H1 (cell line): ENCODE results near the gene SPHKAP. TPM values are rescaled to one million over a fixed set of nuclear protein-coding genes. Genes with fewer than 3 reads are reported as not detected.
A peak's percentile ranks its signal among the peaks of the same experiment; 100 is the strongest.

ENCODE experiments used
- CTCF ChIA-PET: fragments of 300-600 bp; sonication (Branson Sonifier 250); formaldehyde crosslinking; loops from one replicate; lab custom pipeline; 2021; ENCODE audit not compliant: partially characterized antibody; lab: Charles Lee
- POLR2A ChIA-PET: fragments of 300-600 bp; sonication (Branson Sonifier 250); formaldehyde crosslinking; loops from one replicate; lab custom pipeline; 2021; ENCODE audit warnings: inconsistent platforms; ENCODE audit not compliant: partially characterized antibody; lab: Charles Lee
- DNase-seq, 2 experiments: peaks; one replicate each; pipeline versions ENCODE4 v3.0.0 to v3.0.0-alpha.2; 2010 to 2022; ENCODE audit warnings: low spot score in 2 of 2, low read depth in 1 of 2, mixed read lengths in 1 of 2
- FAIRE-seq: peaks from 2 replicates; lab custom pipeline; 2011; peaks lifted over from hg19 to GRCh38; lab: Jason Lieb, UNC
- H2AFZ ChIP-seq: 2 replicates; pipeline ENCODE4 v1.8.1; 2012; ENCODE audit warnings: low read length, inconsistent platforms
- H2AK5ac ChIP-seq: 2 replicates; pipeline ENCODE4 v1.6.1; 2013; ENCODE audit warnings: low read depth, low read length
- H2BK120ac ChIP-seq: replicated peaks from 2 replicates; pipeline ENCODE3; 2013; ENCODE audit warnings: low read depth, low read length, inconsistent platforms
- H2BK12ac ChIP-seq: 2 replicates; pipeline ENCODE4 v1.6.1; 2013; ENCODE audit warnings: low read depth, low read length
- H2BK15ac ChIP-seq: 2 replicates; pipeline ENCODE4 v1.6.1; 2013; ENCODE audit warnings: low read length
- H2BK20ac ChIP-seq: 2 replicates; pipeline ENCODE4 v1.6.1; 2013; ENCODE audit warnings: low read length
- H2BK5ac ChIP-seq: 2 replicates; pipeline ENCODE4 v1.6.1; 2013; ENCODE audit warnings: low read depth, low read length
- H3K14ac ChIP-seq: 2 replicates; pipeline ENCODE4 v1.6.1; 2013; ENCODE audit warnings: inconsistent platforms; ENCODE audit not compliant: insufficient read length
- H3K18ac ChIP-seq: 2 replicates; pipeline ENCODE4 v1.6.1; 2013; ENCODE audit warnings: low read length; ENCODE audit errors: extremely low read depth
- H3K23ac ChIP-seq: 2 replicates; pipeline ENCODE4 v1.6.1; 2013; ENCODE audit warnings: inconsistent platforms; ENCODE audit not compliant: insufficient read length
- H3K23me2 ChIP-seq: 2 replicates; pipeline ENCODE4 v1.6.1; 2013; ENCODE audit warnings: low read depth, low read length
- H3K27ac ChIP-seq: 2 replicates; pipeline ENCODE4 v1.6.1; 2011; ENCODE audit warnings: low read depth, low read length, inconsistent platforms
- H3K27me3 ChIP-seq, 4 experiments: replicated peaks in 1 of 4; 1 replicate in 1 of 4; 2 replicates in 3 of 4; pipeline versions ENCODE4 v1.6.1 to v1.8.1; 2011 to 2013; ENCODE audit warnings: low read length in 3 of 4, mild to moderate bottlenecking in 3 of 4, inconsistent platforms in 2 of 4, mixed read lengths in 2 of 4, moderate library complexity in 1 of 4; ENCODE audit not compliant: control insufficient read depth in 3 of 4, insufficient read depth in 3 of 4; ENCODE audit errors: extremely low read depth in 1 of 4
- H3K36me3 ChIP-seq, 4 experiments: 2 replicates each; pipeline versions ENCODE4 v1.6.1 to v1.8.1; 2011 to 2013; ENCODE audit warnings: mild to moderate bottlenecking in 4 of 4, low read length in 3 of 4, moderate library complexity in 2 of 4, control low read depth in 1 of 4, inconsistent platforms in 1 of 4; ENCODE audit not compliant: insufficient read depth in 4 of 4, control insufficient read depth in 2 of 4
- H3K4ac ChIP-seq: replicated peaks from 2 replicates; pipeline ENCODE3; 2013; ENCODE audit warnings: low read length, low read depth, mixed read lengths, inconsistent platforms; ENCODE audit not compliant: insufficient read length
- H3K4me1 ChIP-seq, 4 experiments: replicated peaks in 1 of 4; 1 replicate in 1 of 4; 2 replicates in 3 of 4; pipeline versions ENCODE4 v1.6.1 to v1.8.1; 2011 to 2013; ENCODE audit warnings: low read length in 3 of 4, inconsistent platforms in 2 of 4, mixed read lengths in 1 of 4; ENCODE audit not compliant: insufficient read depth in 4 of 4, control insufficient read depth in 3 of 4
- H3K4me2 ChIP-seq, 2 experiments: 2 replicates each; pipeline versions ENCODE4 v1.6.1 to v1.8.1; 2011 to 2013; ENCODE audit warnings: low read depth in 2 of 2, low read length in 2 of 2, control low read depth in 1 of 2, inconsistent platforms in 1 of 2, mild to moderate bottlenecking in 1 of 2; ENCODE audit not compliant: insufficient read depth in 1 of 2
- H3K4me3 ChIP-seq, 4 experiments: fragments of 200-600, 300-600 bp in 1 of 4; sonication (generic), shearing (Covaris generic), sonication (Bioruptor Twin) in 1 of 4; 2 replicates each; pipeline versions ENCODE4 v1.5.1 to v1.8.1; 2011 to 2016; ENCODE audit warnings: low read length in 4 of 4, low read depth in 3 of 4, control low read depth in 2 of 4, inconsistent platforms in 2 of 4, mild to moderate bottlenecking in 2 of 4, mixed read lengths in 1 of 4, moderate library complexity in 1 of 4; ENCODE audit not compliant: insufficient read depth in 2 of 4; ENCODE audit errors: extremely low read depth in 1 of 4
- H3K56ac ChIP-seq: replicated peaks from 2 replicates; pipeline ENCODE3; 2013; ENCODE audit warnings: low read depth, mild to moderate bottlenecking, mixed read lengths, low read length, inconsistent platforms; ENCODE audit not compliant: insufficient read length
- H3K79me1 ChIP-seq: 2 replicates; pipeline ENCODE4 v1.6.1; 2013; ENCODE audit warnings: low read depth, low read length, control low read depth
- H3K79me2 ChIP-seq, 2 experiments: 2 replicates each; pipeline versions ENCODE4 v1.6.1 to v1.8.1; 2012 to 2013; ENCODE audit warnings: low read length in 2 of 2, mild to moderate bottlenecking in 2 of 2, inconsistent platforms in 1 of 2; ENCODE audit not compliant: insufficient read depth in 2 of 2, control insufficient read depth in 1 of 2
- H3K9ac ChIP-seq, 4 experiments: replicated peaks in 1 of 4; 1 replicate in 1 of 4; 2 replicates in 3 of 4; pipeline versions ENCODE4 v1.6.1 to v1.8.1; 2011 to 2013; ENCODE audit warnings: low read depth in 3 of 4, low read length in 3 of 4, control low read depth in 2 of 4, mild to moderate bottlenecking in 2 of 4, moderate library complexity in 2 of 4, inconsistent platforms in 1 of 4; ENCODE audit errors: extremely low read depth in 1 of 4
- H3K9me3 ChIP-seq, 2 experiments: 2 replicates each; pipeline versions ENCODE4 v1.6.1 to v1.8.1; 2012 to 2013; ENCODE audit warnings: mild to moderate bottlenecking in 2 of 2, moderate library complexity in 2 of 2, control low read depth in 1 of 2, inconsistent platforms in 1 of 2, low read depth in 1 of 2, low read length in 1 of 2, mixed read lengths in 1 of 2; ENCODE audit not compliant: insufficient read depth in 2 of 2
- H4K20me1 ChIP-seq, 2 experiments: replicated peaks in 1 of 2; 2 replicates each; pipeline versions ENCODE3 to v1.8.1; 2011 to 2013; ENCODE audit warnings: inconsistent platforms in 2 of 2, low read length in 2 of 2, mild to moderate bottlenecking in 1 of 2; ENCODE audit not compliant: insufficient read depth in 2 of 2, control insufficient read depth in 1 of 2
- H4K5ac ChIP-seq: 2 replicates; pipeline ENCODE4 v1.6.1; 2013; ENCODE audit warnings: low read length, low read depth, mixed read lengths, inconsistent platforms; ENCODE audit not compliant: insufficient read length
- H4K8ac ChIP-seq: 2 replicates; pipeline ENCODE4 v1.8.0; 2013; ENCODE audit warnings: mild to moderate bottlenecking, moderate library complexity, low read length, inconsistent platforms; ENCODE audit not compliant: insufficient read depth; ENCODE audit errors: extremely low read depth
- H4K91ac ChIP-seq: replicated peaks from 2 replicates; pipeline ENCODE3; 2013; ENCODE audit warnings: low read length, mixed read lengths, inconsistent platforms; ENCODE audit not compliant: insufficient read length
- ASH2L ChIP-seq: fragments of 200-600, 300-600 bp; sonication (generic); IDR thresholded peaks from one replicate; pipeline ENCODE4 v1.7.1; 2017; ENCODE audit warnings: low read length
- BRCA1 ChIP-seq: IDR thresholded peaks from 2 replicates; pipeline ENCODE4 v1.6.1; 2012; ENCODE audit warnings: low read depth, low read length, improper control_type of control experiment
- CBX8 ChIP-seq: fragments of 300-800, 300-1000 bp; sonication (generic); IDR thresholded peaks from 2 replicates; pipeline ENCODE4 v1.7.1; 2016; ENCODE audit warnings: low read depth, low read length, borderline replicate concordance
- CEBPB ChIP-seq: IDR thresholded peaks from 2 replicates; pipeline ENCODE4 v1.6.1; 2012; ENCODE audit warnings: low read depth, low read length
- EZH2 ChIP-seq: fragments of 200-600 bp; sonication (generic); IDR thresholded peaks from 2 replicates; pipeline ENCODE4 v1.7.1; 2012; ENCODE audit warnings: low read depth, mild to moderate bottlenecking, moderate library complexity, low read length, inconsistent platforms; ENCODE audit not compliant: severe bottlenecking
- KDM4A ChIP-seq: IDR thresholded peaks from one replicate; pipeline ENCODE4 v1.7.1; 2012; ENCODE audit warnings: low read depth, mild to moderate bottlenecking, moderate library complexity, low read length, inconsistent platforms; ENCODE audit not compliant: severe bottlenecking
- POLR2AphosphoS5 ChIP-seq: IDR thresholded peaks from 2 replicates; pipeline ENCODE4 v1.6.1; 2011; ENCODE audit warnings: low read depth, low read length
- SIX5 ChIP-seq: IDR thresholded peaks from 2 replicates; pipeline ENCODE4 v1.6.1; 2011; ENCODE audit warnings: mild to moderate bottlenecking, low read depth, low read length
- SUZ12 ChIP-seq: fragments of 200-600 bp; sonication (generic); IDR thresholded peaks from 2 replicates; pipeline ENCODE4 v1.6.1; 2012; ENCODE audit warnings: mild to moderate bottlenecking, inconsistent platforms, low read length, moderate library complexity, mixed read lengths
- TEAD4 ChIP-seq: IDR thresholded peaks from 2 replicates; pipeline ENCODE4 v1.6.1; 2012; ENCODE audit warnings: low read depth, low read length, inconsistent platforms, mixed read lengths
- WGBS, 2 experiments: shearing (Covaris generic) in 1 of 2; methylation state at CpG; one replicate each; pipeline versions ENCODE4 v1.1.6 to v1.1.7; 2013 to 2015; ENCODE audit warnings: low lambda C conversion rate in 2 of 2, mixed read lengths in 2 of 2, inconsistent platforms in 1 of 2, low coverage in 1 of 2, missing lambda C conversion rate in 1 of 2; ENCODE audit not compliant: insufficient replicate concordance in 2 of 2, insufficient coverage in 1 of 2, insufficient read length in 1 of 2; ENCODE audit errors: extremely low coverage in 1 of 2, missing lambda C conversion rate in 1 of 2; 5-methylcytosine and 5-hydroxymethylcytosine counted together
- long read RNA-seq, 2 experiments: library from RNA in 1 of 2; library from capped mRNA in 1 of 2; stranded (forward); transcript quantifications; one replicate each; pipeline ENCODE4 v2.0.0, GENCODE V29; 2021; ENCODE audit warnings: inconsistent platforms in 1 of 2
- polyA minus RNA-seq, 3 experiments: library from RNA; depleted of rRNA, polyadenylated mRNA; stranded (reverse); fragments of >200 nt; gene quantifications; 1 replicate in 2 of 3; 2 replicates in 1 of 3; pipeline ENCODE4 v1.2.3, GENCODE V29; 2011
- polyA plus RNA-seq, 7 experiments: library from polyadenylated mRNA; depleted of rRNA in 3 of 7; stranded (reverse) in 5 of 7; unstranded in 2 of 7; fragments of >200 nt in 5 of 7; fragments of 200-250 nt in 2 of 7; gene quantifications; 1 replicate in 5 of 7; 2 replicates in 1 of 7; 4 replicates in 1 of 7; pipeline versions ENCODE4 v1.2.1 to v1.2.3, GENCODE V29; 2011 to 2013; ENCODE audit warnings: missing spikeins in 2 of 7, mixed read lengths in 2 of 7
- total RNA-seq: library from RNA; stranded (reverse); fragmentation: NEBNext Ultra II Directional; extraction: Animal tissue kit (Norgen Biotek cat#: 25700); gene quantifications from 2 replicates; pipeline ENCODE4 v1.2.1, GENCODE V29; 2021

Gene SPHKAP
- not detected in 2 replicates for total RNA-seq
- polyA plus RNA-seq (2011; rRNA removed) = 0.02 TPM in 2 replicates
- polyA plus RNA-seq (2011; cell fraction: cytosol; rRNA removed) = not detected
- polyA plus RNA-seq (2011; cell fraction: nucleus; rRNA removed) = 0.04 TPM
- polyA plus RNA-seq (2012, experiment 1 of 2) = not detected in 4 replicates
- not detected for polyA plus RNA-seq (2012, experiment 2 of 2)
- polyA plus RNA-seq (2013, experiment 1 of 2) = 0.02 TPM
- polyA plus RNA-seq (2013, experiment 2 of 2) = 0.02 TPM
- 0.03 and 0.90 TPM in 2 replicates for polyA minus RNA-seq (2011; rRNA and poly(A)+ RNA removed)
- not detected for polyA minus RNA-seq (2011; cell fraction: cytosol; rRNA and poly(A)+ RNA removed)
- polyA minus RNA-seq (2011; cell fraction: nucleus; rRNA and poly(A)+ RNA removed) = 0.10 TPM
- long read RNA-seq, experiment 1 = 0 reads
- long read RNA-seq, experiment 2, partial matches to known transcripts = 0 of 1 reads
- long read RNA-seq, experiment 2, other reads (novel, unspliced or antisense) = 1 of 1 reads

DNA sequence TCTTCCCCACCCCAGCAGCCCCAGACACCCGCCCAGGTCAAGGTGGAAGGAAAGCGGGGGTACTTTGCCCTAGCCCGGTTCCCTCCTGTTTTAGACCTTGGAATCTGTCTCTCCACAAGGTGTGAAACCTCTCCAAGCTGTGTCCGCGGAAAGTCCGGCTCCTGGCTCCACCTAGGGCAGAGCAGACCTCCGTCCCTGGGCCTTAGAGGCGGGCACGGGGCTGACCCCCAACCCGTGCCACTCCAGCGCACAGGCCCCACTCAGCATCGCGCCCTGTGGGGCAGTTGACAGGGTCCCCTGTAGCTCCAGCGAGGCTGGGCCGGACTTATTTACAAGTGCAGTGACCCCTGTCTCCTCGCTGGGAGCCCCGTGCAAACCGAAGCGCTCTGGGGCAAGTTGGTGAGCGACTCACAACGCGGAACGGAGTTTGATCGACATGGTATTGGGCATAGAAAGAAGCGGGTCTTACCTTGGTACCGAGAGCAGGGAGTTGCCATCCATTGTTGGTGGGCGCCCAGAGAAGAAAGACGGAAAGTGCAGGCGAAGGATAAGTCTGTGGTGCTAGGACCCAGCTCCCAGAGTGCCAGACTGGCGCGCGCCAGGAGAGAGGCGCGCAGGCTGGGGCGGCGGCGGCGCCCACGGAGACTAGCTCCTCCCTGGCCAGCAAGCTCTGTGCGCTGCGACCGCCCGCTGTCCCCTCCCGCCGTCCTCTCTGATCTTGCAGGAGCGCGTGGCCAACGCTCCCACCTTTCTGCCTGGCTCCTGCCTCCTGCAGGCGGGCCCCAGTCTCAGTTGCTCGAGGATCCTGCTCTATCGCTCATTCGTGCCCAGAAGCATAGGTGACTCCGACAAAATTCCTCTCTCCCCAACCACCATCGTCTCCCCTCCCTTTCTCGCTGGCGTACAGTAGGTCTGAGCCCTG lies at the start of gene SPHKAP:
SPHKAP (minus strand) TSS at position 590 of the 922 bp plus-strand sequence; CDS start at position 501, 89 bp downstream.
- Histone ChIP-seq H2AK5ac (no peak within 1 kb of the TSS), H3K4me3 (peak within 1 kb of the TSS; percentile 54 to 70 (median 62)), H3K36me3 (no peaks in the 10 kb centered on the region), H3K56ac (no peak within 1 kb of the TSS), H3K23ac (no peak within 1 kb of the TSS), H3K9me3 (no peaks in the 10 kb centered on the region; a peak in 2 of 4 replicates), H2BK5ac (no peak within 1 kb of the TSS), H3K27me3 (peaks cover 15 to 33% (median 31%) of the 10 kb centered on the region in 4 experiments), H3K18ac (no peak within 1 kb of the TSS), H2BK120ac (no peak within 1 kb of the TSS), H3K9ac (no peak within 1 kb of the TSS; a peak in 2 of 7 replicates), H2AFZ (peak within 1 kb of the TSS; percentile 89), H2BK15ac (no peak within 1 kb of the TSS; the same call in 1 of the 2 replicates), H2BK12ac (peak within 1 kb of the TSS; percentile 71; the same call in 1 of the 2 replicates), H3K79me1 (no peaks in the 10 kb centered on the region), H4K20me1 (no peaks in the 10 kb centered on the region), H4K91ac (no peak within 1 kb of the TSS), H3K23me2 (peaks cover 18% of the 10 kb centered on the region), H3K14ac (no peak within 1 kb of the TSS), H3K4me2 (peak within 1 kb of the TSS; percentile 92 to 98), H4K8ac (peak within 1 kb of the TSS; percentile 81; the same call in 1 of the 2 replicates), H3K4me1 (peaks cover 0 to 6% (median 0%) of the 10 kb centered on the region in 4 experiments; a peak in 3 of 7 replicates), H4K5ac (no peak within 1 kb of the TSS), H3K79me2 (no peaks in the 10 kb centered on the region), H2BK20ac (no peak within 1 kb of the TSS), H3K27ac (no peak within 1 kb of the TSS), H3K4ac (no peak within 1 kb of the TSS)
- ChIA-PET CTCF (interaction anchor here (0.6 to 0.8 kb wide), 3 partner anchors 17 to 40 kb away, joined by 3 to 4 read pairs (median 3); no protein-coding TSS in a partner anchor), POLR2A (no interaction called here)
- DNase-seq = peak in 1 of 2 experiments; percentile 72
- WGBS, 2 experiments = 4% methylated on average over 52 of the region's 56 CpGs; no CpG with 5 or more reads in 1 of the 2 experiments
- FAIRE-seq = no peak
- TF ChIP-seq KDM4A = peak; percentile 89
- peak; percentile 79 for TF ChIP-seq SUZ12
- TF ChIP-seq BRCA1 = no peak
- no peak for TF ChIP-seq CEBPB
- TF ChIP-seq TEAD4 = no peak
- TF ChIP-seq SIX5 = no peak
- no peak for TF ChIP-seq POLR2AphosphoS5
- TF ChIP-seq CBX8 = no peak
- TF ChIP-seq EZH2 = peak; percentile 74
- peak; percentile 63 for TF ChIP-seq ASH2L
